ENCODE results near the gene EMILIN2. TPM values are rescaled to one million over a fixed set of nuclear protein-coding genes. Genes with fewer than 3 reads are reported as not detected.

EMILIN2 gene
- total and polyA plus RNA-seq, 8 donors = 2.0 to 120 (median 5.7) TPM

- Histone ChIP-seq H3K27ac (no peak overlapping the region), H3K9me3 (peaks cover 0 to 3% (median 0%) of the 10 kb centered on the region in 4 donors), H3K4me3 (no peak overlapping the region), H3K4me1 (peaks cover 0 to 10% (median 5%) of the 10 kb centered on the region in 4 donors), H3K27me3 (no peaks in the 10 kb centered on the region), H3K36me3 (no peaks in the 10 kb centered on the region)
- 78 to 88% (median 81%) methylated on average over 8 of the region's 8 CpGs for WGBS, 5 donors
- DNase-seq = no peak
- intact Hi-C loops (cut with DNase I; ENCODE audit: low total_unique reads) = no loop called here
- TF ChIP-seq CTCF (IDR thresholded peaks at IDR 0.05) (no peak), POLR2AphosphoS5 (IDR thresholded peaks at IDR 0.05) (no peak), EP300 (IDR thresholded peaks at IDR 0.05) (no peak), POLR2A (IDR thresholded peaks at IDR 0.05) (no peak)
These were observed 24.4 kb downstream of the EMILIN2 start for GRCh38 chr18:2871111-2871720.

GRCh38 chr18:2872095-2872494 lies 25.3 kb downstream of the EMILIN2 start:
- no peaks in the 10 kb centered on the region for H3K9me3 ChIP-seq
- DNase-seq = no peak
- TF ChIP-seq POLR2AphosphoS5 (IDR thresholded peaks at IDR 0.05) (no peak), POLR2A (IDR thresholded peaks at IDR 0.05) (no peak)
- 88 to 92% (median 90%) methylated on average over 6 of the region's 6 CpGs for WGBS, 5 donors
- H3K4me3 ChIP-seq = no peak overlapping the region
- intact Hi-C loops (cut with DNase I; ENCODE audit: low total_unique reads) = no loop called here
- H3K27ac ChIP-seq = no peak overlapping the region
- H3K36me3 ChIP-seq = no peaks in the 10 kb centered on the region
- no peaks in the 10 kb centered on the region for H3K27me3 ChIP-seq
- peaks cover 0 to 10% (median 5%) of the 10 kb centered on the region in 4 donors for H3K4me1 ChIP-seq

GRCh38 chr18:2874765-2875164 lies 28.0 kb downstream of the EMILIN2 start:
- DNase-seq = no peak
- 78 to 88% (median 84%) methylated on average over 7 of the region's 7 CpGs for WGBS, 5 donors
- no peaks in the 10 kb centered on the region for H3K9me3 ChIP-seq
- H3K4me1 ChIP-seq = peaks cover 0 to 10% (median 5%) of the 10 kb centered on the region in 4 donors
- no peak overlapping the region for H3K4me3 ChIP-seq
- H3K27ac ChIP-seq = peak overlapping the region in 1 of 5 donors; percentile 47
- H3K27me3 ChIP-seq = peaks cover 0 to 4% (median 0%) of the 10 kb centered on the region in 3 donors
- no peak for TF ChIP-seq POLR2A (IDR thresholded peaks at IDR 0.05)
- no peak for TF ChIP-seq CTCF (IDR thresholded peaks at IDR 0.05)
- no peak for TF ChIP-seq EP300 (IDR thresholded peaks at IDR 0.05)
- no peak for TF ChIP-seq POLR2AphosphoS5 (IDR thresholded peaks at IDR 0.05)
- intact Hi-C loops (cut with DNase I; ENCODE audit: low total_unique reads) = no loop called here
- no peaks in the 10 kb centered on the region for H3K36me3 ChIP-seq

GRCh38 chr18:2878656-2879330 lies 32.0 kb downstream of the EMILIN2 start:
- 86 to 91% (median 91%) methylated on average over 15 of the region's 15 CpGs for WGBS, 5 donors
- no peaks in the 10 kb centered on the region for H3K36me3 ChIP-seq
- intact Hi-C loops (cut with DNase I; ENCODE audit: low total_unique reads) = no loop called here
- TF ChIP-seq POLR2AphosphoS5 (IDR thresholded peaks at IDR 0.05) (no peak), POLR2A (IDR thresholded peaks at IDR 0.05) (no peak), CTCF (IDR thresholded peaks at IDR 0.05) (no peak), EP300 (IDR thresholded peaks at IDR 0.05) (no peak)
- no peaks in the 10 kb centered on the region for H3K9me3 ChIP-seq
- H3K4me3 ChIP-seq = no peak overlapping the region
- H3K27me3 ChIP-seq = peaks cover 0 to 4% (median 0%) of the 10 kb centered on the region in 3 donors
- DNase-seq = no peak
- no peak overlapping the region for H3K27ac ChIP-seq
- peaks cover 0 to 19% (median 5%) of the 10 kb centered on the region in 4 donors for H3K4me1 ChIP-seq

- Histone ChIP-seq H3K27ac (no peak overlapping the region), H3K4me1 (peaks cover 0 to 18% (median 5%) of the 10 kb centered on the region in 4 donors), H3K27me3 (peaks cover 0 to 4% (median 0%) of the 10 kb centered on the region in 3 donors), H3K36me3 (no peaks in the 10 kb centered on the region), H3K9me3 (no peaks in the 10 kb centered on the region), H3K4me3 (no peak overlapping the region)
- 76 to 89% (median 86%) methylated on average over 4 of the region's 4 CpGs for WGBS, 5 donors
- TF ChIP-seq CTCF (IDR thresholded peaks at IDR 0.05) = no peak
- TF ChIP-seq POLR2A (IDR thresholded peaks at IDR 0.05) = no peak
- no peak for DNase-seq
- intact Hi-C loops (cut with DNase I; ENCODE audit: low total_unique reads) = no loop called here
These were observed 33.1 kb downstream of the EMILIN2 start for GRCh38 chr18:2879889-2880288.
